GM12872 (cell line): ENCODE data around the gene SYT2.

Experiments used
- TF ChIP-seq, protein P1 (sequence below): IDR thresholded peaks from 3 replicates; pipeline ENCODE4 v1.5.1; 2011; ENCODE audit warnings: low read depth, mild to moderate bottlenecking, low read length, moderate library complexity; ENCODE audit not compliant: insufficient read depth

The SYT2 gene

DNA sequence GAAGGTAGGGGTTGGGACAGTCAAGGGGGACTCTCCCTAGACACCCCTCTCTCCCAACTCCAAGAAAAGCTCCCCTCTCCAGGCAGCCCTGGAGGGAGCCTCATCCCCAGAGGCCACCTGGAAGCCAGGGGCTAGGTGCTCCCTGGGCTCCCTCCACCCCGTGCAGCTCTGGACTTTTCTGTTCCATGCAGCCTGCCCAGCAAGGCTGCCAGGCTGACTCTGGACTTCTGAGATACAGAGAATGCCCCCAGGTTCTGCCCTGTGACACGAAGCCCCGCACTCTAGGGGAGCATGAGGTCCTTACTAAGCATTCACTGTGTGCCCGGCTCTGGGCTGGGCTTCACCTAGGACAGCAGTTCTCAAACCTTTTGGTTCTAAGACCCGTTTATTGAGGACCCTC lies 10.2 kb downstream of the SYT2 start:
- TF ChIP-seq, protein P1, sequence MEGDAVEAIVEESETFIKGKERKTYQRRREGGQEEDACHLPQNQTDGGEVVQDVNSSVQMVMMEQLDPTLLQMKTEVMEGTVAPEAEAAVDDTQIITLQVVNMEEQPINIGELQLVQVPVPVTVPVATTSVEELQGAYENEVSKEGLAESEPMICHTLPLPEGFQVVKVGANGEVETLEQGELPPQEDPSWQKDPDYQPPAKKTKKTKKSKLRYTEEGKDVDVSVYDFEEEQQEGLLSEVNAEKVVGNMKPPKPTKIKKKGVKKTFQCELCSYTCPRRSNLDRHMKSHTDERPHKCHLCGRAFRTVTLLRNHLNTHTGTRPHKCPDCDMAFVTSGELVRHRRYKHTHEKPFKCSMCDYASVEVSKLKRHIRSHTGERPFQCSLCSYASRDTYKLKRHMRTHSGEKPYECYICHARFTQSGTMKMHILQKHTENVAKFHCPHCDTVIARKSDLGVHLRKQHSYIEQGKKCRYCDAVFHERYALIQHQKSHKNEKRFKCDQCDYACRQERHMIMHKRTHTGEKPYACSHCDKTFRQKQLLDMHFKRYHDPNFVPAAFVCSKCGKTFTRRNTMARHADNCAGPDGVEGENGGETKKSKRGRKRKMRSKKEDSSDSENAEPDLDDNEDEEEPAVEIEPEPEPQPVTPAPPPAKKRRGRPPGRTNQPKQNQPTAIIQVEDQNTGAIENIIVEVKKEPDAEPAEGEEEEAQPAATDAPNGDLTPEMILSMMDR: no peak

DNA sequence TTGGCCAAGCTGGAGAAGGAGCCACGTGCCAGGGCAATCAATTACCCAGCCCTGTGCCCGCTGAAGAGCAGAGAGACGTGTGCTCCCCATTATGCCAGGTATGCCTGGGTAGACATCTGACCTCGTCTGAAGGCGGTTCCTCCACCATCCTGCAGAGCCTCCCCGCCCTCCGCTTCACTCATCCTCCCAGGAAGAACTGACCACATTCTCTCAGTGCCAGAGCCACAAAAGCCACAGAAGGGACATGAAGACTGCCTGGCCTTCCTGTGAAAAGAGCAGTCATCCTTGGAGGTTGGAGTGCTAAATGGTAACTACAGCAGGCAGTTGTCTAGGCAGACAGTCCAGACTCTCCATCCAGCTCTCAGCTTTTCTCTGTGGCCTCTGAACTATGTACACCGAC lies 12.0 kb downstream of the SYT2 start:
- TF ChIP-seq, protein P1: no peak

DNA sequence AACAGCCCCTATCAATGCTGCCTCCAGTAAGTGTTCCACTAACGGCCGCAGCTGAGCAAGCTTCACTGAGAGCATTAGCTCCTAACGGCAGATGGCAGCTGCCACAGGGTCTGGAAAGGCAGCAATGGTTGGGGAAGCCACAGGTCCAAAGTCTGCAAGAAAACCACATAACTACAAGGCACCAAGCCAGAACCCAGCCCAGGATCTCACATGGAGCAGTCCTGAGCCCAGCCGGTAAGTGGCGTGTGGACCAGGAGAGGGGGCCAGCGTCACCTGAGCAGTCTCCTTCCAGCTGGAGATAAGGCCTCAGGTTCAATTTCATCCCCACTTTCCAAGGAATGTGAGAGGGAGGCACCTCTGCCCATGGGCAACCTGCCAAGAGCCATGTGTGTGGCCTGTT lies 13.2 kb downstream of the SYT2 start:
- TF ChIP-seq, protein P1: no peak

DNA sequence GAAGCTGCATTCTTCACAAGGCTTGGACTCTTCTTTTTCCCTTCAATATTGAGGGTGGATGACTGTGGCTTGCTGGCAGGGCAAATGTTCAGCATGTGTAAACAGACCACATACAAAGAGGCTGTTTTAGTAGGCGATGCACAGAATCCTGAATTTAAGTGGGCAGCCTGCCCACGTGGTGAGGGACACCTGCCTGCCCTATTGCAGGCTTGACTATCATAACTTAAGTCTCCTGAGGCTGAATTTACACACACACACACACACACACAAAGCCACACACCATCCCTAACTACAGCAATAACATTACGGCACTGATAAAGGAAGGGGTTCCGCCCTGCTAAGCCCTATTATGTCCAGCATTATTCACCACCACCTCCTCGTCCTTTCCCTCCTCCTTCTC lies 15.9 kb downstream of the SYT2 start:
- TF ChIP-seq, protein P1: no peak

DNA sequence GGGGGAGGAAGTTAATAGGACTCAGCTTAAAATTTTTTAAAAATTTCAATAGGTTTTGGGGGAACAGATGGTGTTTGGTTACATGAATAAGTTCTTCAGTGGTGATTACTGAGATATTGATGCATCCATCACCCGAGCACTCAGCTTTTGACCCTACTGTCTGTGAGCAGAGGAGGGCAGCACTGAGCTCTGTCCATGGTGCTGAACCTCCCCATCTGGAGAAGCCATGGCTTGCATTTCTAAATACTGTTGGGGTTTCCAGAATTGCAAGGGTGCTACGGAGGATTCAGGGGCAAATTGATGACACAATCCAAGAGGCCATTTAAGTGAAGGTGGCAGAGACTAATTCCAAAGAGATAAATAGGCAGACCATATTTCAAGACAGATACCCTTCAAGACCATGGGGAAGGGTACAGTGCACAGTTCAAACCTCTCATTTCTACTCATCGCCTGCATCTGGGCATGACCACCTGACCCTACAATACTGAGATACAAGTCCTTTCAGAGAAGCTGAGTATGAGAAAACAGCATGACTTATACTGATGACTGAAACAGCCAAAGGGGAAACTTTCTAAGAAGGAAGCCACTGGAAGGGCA lies 17.2 kb downstream of the SYT2 start:
- TF ChIP-seq, protein P1: peak; percentile 34; the same call in 2 of the 3 replicates

DNA sequence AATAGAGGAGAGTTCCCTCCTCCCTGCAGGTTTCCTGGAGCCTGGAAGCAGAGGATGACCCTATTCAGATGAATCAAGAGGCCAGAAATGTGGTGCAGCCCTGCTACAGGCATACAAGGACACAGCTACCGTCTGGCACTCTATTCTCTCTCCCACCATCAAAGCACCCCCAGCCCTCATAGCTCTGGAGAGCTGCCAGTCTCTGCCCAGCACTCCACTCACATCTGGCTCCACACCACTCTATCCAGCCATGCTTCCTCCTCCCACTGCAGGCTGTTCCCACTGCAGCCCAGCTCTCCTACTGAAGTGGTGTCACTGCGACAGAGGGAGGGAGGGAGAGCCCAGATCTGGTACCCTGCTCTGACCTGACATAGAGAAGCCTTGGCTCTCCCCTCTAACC lies 18.4 kb downstream of the SYT2 start:
- TF ChIP-seq, protein P1: no peak

DNA sequence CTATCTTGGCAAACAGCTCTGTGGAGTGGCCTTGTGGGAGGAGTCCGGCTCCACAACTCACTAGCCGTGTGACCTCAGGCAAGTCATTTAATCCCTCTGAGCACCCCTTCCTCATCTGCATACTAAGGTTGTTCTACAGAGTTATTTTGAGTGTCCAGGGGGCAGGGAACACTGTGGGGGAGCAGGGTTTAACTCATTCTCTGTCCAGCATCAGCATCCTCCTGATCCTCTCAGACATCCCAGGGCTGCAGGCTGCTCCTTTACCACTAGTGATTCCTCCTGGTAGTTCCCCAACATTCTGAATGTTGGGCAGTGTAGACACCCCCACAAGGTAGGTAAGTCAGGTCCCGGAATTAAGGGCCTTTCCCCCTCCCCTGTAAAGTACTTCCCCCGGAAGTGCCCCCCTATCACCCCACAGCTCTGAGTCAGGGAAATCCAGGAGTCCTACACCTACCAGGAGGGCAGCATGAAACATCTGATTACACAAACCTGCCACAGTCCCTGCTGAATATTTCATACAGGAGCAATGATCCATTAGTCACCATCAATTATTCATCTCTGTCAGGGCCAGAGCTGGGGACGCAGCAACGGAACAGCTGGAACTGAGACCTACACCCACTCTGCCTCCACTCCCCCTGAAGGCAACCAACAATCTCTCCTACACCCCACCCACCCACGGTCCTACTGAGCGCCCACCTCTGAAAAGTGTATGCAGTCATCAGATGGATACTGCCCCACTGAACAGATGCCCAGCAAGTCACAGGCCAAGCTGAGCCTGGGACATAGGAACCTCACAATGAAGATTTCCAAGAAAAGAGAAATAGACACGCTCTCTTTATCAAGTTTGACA lies 20.5 kb downstream of the SYT2 start:
- TF ChIP-seq, protein P1: no peak
